HL-60 (cell line): ENCODE results near the gene DEGS1.
A peak's percentile ranks its signal among the peaks of the same experiment; 100 is the strongest.

Experiments used
- CTCF ChIP-seq: IDR thresholded peaks from one replicate; pipeline ENCODE4 v1.5.1; 2011; ENCODE audit warnings: low read length, control low read depth, inconsistent platforms; ENCODE audit not compliant: insufficient read depth
- GABPA ChIP-seq: IDR thresholded peaks from 2 replicates; pipeline ENCODE4 v1.6.1; 2012; ENCODE audit warnings: low read depth
- POLR2AphosphoS5 ChIP-seq: IDR thresholded peaks from 2 replicates; pipeline ENCODE4 v1.6.1; 2012; ENCODE audit warnings: low read depth
- REST ChIP-seq: IDR thresholded peaks from 2 replicates; pipeline ENCODE4 v1.6.1; 2012; ENCODE audit warnings: low read depth; ENCODE audit not compliant: insufficient replicate concordance

- TF ChIP-seq CTCF (no peak), POLR2AphosphoS5 (peak; percentile 44; the same call in 1 of the 2 replicates), REST (no peak), GABPA (no peak)
Observed at GRCh38 chr1:224168859-224169380, 14.1 kb upstream of the DEGS1 start.
